HG03565 (cell line): ENCODE data around the gene PABPC1L2B.
"Not testable (repeated sequence)": the region's sequence is repeated elsewhere in the genome, so short reads cannot be mapped to it uniquely, and the experiment has no call there.

Experiments
- ATAC-seq: cut with Tn5 transposase; IDR thresholded peaks from one replicate; pipeline ENCODE4 v1.9.1; 2021; ENCODE audit warnings: mild to moderate bottlenecking, moderate library complexity; ENCODE audit not compliant: unreplicated experiment

PABPC1L2B gene

GRCh38 chrX:73002733-73003132 lies at the start of gene PABPC1L2B:
TSS of gene PABPC1L2B (plus strand) at chrX:73002939. CDS start at chrX:73003643, 704 bp downstream.
- ATAC-seq = not testable (repeated sequence)

- ATAC-seq = not testable (repeated sequence)
Measured at GRCh38 chrX:72959971-72960370, 42.8 kb upstream of the PABPC1L2B start.

GRCh38 chrX:72971859-72972258 lies 30.9 kb upstream of the PABPC1L2B start:
- ATAC-seq = not testable (repeated sequence)

- not testable (repeated sequence) for ATAC-seq
Measured at GRCh38 chrX:72974885-72975284, 27.9 kb upstream of the PABPC1L2B start.

GRCh38 chrX:72980894-72981469 lies 21.8 kb upstream of the PABPC1L2B start:
- ATAC-seq = not testable (repeated sequence)

- not testable (repeated sequence) for ATAC-seq
Measured at GRCh38 chrX:73004032-73004431, 1.3 kb downstream of the PABPC1L2B start.

GRCh38 chrX:73021361-73022092 lies 18.8 kb downstream of the PABPC1L2B start:
- ATAC-seq = no peak

- not testable (repeated sequence) for ATAC-seq
Measured at GRCh38 chrX:73022093-73022445, 19.3 kb downstream of the PABPC1L2B start.

GRCh38 chrX:73028876-73029275 lies 26.1 kb downstream of the PABPC1L2B start:
- ATAC-seq = no peak
